HG03108 (cell line): ENCODE measurements around the gene EYA4.

Experiments used
- ATAC-seq: cut with Tn5 transposase; IDR thresholded peaks from one replicate; pipeline ENCODE4 v1.9.1; 2021; ENCODE audit warnings: moderate library complexity; ENCODE audit not compliant: unreplicated experiment

The EYA4 gene

DNA sequence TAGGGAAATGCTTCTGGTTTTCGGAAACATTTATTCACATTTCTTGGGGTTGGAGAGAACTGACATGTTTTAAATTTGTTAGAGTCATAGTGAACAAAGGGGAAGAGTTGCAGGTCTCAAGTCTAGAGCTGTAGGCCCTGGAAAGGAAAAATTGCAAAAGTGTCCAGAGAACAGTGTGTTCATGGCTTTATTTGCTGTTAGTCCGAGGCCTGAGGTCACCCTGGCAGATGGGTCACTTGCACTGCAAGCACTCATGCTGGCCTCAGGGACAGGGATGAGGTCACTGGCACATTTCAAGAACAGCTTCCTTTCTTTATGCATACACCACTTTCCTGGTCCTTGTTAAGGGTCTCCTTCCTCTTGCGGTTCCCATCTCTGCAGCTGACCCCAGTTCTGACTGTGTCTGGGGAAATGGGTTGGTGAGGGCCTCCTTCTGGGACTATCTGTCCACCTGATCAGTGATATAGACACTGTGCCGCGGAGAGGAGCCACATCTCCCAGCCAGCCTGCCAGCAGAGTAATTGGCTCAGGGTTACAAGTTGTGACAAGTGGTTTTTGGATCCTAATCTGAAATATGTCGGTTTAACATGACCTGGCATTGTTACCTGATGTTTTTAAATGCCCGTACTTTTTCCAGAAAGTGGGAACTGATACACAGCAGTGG, 194.0 kb downstream of the EYA4 start:
- no peak for ATAC-seq

GRCh38 chr6:133436652-133437051, 195.5 kb downstream of the EYA4 start:
- no peak for ATAC-seq

- ATAC-seq = no peak
Observed at GRCh38 chr6:133441491-133441890, 200.3 kb downstream of the EYA4 start.

- no peak for ATAC-seq
Observed at GRCh38 chr6:133446789-133447188, 205.6 kb downstream of the EYA4 start.

- no peak for ATAC-seq
Observed at GRCh38 chr6:133447924-133448323, 206.8 kb downstream of the EYA4 start.

DNA sequence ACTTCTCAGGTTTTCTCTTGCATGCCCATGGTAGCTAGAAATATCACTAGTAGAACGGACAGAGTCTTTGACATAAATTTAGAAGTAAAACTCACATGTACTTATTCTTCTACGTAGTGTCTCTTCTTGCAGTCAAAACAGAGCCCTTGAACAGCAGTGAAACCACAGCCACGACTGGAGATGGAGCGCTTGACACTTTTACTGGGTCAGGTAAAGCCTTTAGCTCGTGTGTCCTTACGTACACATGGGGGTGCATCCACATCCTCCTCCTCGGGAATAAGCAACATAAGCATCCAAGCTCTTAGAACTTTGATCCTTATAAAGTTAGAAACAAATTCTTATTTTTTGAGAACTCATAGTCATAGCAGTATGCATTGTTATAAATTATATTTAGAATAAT, 215.3 kb downstream of the EYA4 start:
- ATAC-seq = no peak

DNA sequence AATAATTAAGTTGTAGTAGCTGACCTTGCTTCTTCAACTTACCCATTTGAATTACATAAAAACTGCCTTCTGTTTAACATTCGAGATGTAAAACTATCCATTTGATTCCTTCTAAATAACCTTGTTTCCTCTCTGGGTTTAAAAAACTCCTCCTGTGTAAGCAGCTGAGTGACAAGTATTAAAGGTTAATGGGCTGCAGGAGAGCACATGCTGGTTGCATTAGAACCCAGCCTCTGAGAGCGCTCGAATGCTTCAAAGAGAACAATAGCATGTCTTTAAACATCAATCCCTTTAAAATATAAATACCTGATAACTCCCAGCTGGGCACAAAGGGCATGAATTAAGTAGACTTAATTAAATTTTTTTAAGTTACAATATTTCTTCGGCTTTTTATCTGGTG, 215.8 kb downstream of the EYA4 start:
- ATAC-seq = no peak

DNA sequence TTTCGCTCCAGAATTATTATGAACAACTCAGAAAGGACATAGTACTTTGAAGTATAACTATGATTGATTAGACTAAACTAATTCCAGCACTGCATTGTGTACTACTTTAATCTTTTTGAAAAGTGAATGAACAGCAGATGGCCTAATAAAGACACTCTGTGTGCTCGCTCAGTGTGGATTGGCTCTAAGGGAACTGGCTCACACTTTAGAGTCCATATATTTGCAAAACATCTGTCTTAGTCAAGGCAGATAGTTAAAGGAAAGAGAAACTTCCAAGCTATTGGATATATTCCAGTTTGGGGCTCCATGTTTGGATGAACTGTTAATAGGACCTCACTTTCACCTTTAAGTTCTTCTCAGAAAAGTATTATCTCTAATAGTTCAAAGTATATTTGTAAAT, 218.9 kb downstream of the EYA4 start:
- ATAC-seq = no peak

DNA sequence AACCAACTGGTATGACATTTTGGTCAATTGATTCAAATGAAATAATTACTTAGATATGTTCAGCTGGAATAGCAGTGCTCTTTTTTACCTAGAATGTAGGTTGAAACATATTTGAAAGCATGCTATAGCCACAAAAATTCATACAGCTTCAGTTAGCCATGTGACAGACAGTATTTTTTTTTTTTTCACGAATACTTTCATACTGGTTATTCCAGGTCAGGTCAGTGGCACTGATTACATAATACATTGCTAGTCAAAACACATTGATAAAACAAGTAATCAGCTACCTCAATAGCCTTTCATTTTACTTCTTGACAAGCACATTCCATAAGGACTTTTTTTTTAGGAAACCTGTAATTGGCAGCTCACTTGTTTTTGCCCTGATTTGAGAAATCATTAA, 222.6 kb downstream of the EYA4 start:
- no peak for ATAC-seq

- no peak for ATAC-seq
Observed at GRCh38 chr6:133466680-133467079, 225.5 kb downstream of the EYA4 start.

DNA sequence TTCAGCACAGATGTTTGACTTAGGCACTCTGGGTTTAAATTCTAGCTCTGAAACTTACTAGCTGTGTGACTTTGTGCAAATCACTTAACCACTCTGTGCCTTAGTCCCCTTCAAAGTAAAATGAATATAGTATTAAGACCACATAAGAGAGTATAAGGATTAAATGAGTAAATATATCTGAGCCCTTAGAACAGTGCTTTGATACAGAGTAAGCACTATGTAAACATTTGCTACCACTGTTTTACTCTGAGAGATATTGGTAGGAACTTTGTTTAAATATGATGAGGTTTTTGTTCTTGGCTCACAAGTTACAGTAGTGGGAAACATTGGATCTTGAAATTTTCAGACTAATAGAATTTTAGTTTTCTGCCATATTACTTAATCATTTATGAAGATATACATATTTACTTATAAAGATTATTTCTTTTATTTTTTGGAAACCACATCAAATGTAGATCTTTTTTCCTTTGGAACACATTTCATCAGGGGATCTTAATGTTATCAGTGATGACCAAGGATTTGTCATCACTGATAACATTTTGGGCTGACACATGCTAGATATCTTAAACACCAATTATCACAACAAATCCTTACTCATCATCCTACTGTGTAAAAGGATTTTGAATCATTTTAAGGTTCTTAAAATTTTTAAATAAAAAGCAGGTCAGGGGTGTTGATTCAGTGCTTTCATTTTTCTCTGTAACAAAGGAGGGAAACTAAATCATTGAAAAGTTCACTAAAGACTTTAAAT, 226.2 kb downstream of the EYA4 start:
- no peak for ATAC-seq

DNA sequence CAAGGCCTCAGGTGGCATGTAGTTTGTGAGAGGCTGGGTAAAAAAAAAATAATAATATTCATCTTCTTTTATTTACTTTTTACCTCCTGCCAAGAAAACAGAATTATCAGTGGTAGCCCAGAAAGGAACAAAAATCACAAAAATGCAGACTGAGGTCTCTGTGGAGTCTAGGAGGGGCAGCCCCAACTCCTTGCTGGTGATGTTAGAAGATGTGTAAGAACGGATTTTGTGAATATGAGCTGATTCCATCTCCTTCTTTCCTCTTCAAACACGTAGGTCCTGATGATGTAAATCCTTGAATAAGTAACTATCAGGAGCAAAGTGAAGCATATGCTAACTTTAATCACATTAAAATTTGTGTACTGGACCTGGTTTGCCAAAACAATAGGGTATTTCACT, 226.8 kb downstream of the EYA4 start:
- ATAC-seq = no peak

GRCh38 chr6:133468591-133468990, 227.4 kb downstream of the EYA4 start:
- no peak for ATAC-seq

DNA sequence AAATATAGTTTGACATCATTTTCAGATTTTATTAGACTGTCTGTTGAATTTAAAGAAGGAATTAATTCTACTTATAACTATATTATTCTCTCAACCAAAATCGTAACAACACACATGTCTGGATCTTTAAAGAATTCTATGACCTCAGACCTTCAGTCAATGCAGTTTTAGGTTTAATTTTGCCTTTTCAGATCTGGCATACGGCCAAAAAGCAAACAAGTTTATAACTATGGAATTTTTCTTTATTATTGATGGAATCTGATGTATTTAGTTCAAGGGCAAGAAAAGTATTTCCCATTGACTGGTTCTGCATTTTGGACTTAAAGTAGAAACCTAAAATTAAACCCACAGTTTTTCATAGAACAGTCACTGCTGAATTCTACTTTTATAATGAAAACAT, 233.4 kb downstream of the EYA4 start:
- ATAC-seq = no peak

- no peak for ATAC-seq
Observed at GRCh38 chr6:133478673-133479072, 237.5 kb downstream of the EYA4 start.

DNA sequence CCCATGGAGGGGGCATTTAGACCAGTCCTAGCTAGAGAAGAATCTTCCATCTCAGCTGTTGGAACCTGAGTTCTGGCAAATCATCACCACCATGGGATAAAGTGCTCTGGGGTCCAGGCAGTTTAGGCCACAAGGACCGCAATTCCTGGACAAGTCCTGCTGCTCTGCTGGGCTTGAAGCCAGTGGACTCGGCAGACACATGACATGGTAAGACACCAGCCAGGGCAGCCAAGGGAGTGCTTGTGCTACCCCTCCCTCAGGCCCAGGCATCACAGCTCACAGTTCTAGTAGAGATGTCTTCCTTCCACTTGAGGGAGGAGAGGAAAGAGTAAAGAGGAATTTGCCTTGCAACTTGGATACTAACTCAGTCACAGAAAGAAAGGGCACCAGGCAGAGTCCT, 246.0 kb downstream of the EYA4 start:
- ATAC-seq = no peak

- no peak for ATAC-seq
Observed at GRCh38 chr6:133495205-133495903, 254.2 kb downstream of the EYA4 start.

DNA sequence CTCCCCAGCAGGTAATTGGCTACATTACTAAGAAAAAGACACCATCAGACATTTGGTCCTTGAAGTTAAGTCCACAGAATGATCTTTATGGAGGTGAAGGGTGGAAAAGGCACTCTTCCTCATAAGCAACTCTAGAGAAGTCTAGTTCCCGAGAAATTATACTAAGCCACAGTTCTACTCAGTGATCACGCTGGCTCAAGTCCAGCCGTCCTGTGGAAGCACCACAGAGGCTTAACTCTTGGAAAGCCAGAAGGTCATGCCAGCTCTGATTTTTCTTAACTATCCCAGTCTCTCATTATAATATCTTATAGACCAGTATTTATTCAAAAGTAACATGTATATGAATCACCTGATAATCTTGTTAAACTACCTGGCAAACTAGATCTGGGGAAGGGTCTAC, 258.5 kb downstream of the EYA4 start:
- no peak for ATAC-seq

GRCh38 chr6:133501675-133502270, 260.6 kb downstream of the EYA4 start:
- ATAC-seq = no peak

- no peak for ATAC-seq
Observed at GRCh38 chr6:133502441-133503335, 261.5 kb downstream of the EYA4 start.

GRCh38 chr6:133503336-133503729, 262.2 kb downstream of the EYA4 start:
- no peak for ATAC-seq
